ENCODE results near the gene CD40.

CD40 gene

GRCh38 chr20:46122516-46123481, 4.7 kb downstream of the CD40 start:
- H3K9ac ChIP-seq (ENCODE audit: low read depth, low read length): no peak overlapping the region
- H3K36me3 ChIP-seq (ENCODE audit: insufficient read depth, low read length): no peaks in the 10 kb centered on the region
- H3K4me1 ChIP-seq (ENCODE audit: insufficient read depth, low read length): no peaks in the 10 kb centered on the region
- no peaks in the 10 kb centered on the region for H3K9me3 ChIP-seq (ENCODE audit: control insufficient read depth, insufficient read depth, low read length)

DNA sequence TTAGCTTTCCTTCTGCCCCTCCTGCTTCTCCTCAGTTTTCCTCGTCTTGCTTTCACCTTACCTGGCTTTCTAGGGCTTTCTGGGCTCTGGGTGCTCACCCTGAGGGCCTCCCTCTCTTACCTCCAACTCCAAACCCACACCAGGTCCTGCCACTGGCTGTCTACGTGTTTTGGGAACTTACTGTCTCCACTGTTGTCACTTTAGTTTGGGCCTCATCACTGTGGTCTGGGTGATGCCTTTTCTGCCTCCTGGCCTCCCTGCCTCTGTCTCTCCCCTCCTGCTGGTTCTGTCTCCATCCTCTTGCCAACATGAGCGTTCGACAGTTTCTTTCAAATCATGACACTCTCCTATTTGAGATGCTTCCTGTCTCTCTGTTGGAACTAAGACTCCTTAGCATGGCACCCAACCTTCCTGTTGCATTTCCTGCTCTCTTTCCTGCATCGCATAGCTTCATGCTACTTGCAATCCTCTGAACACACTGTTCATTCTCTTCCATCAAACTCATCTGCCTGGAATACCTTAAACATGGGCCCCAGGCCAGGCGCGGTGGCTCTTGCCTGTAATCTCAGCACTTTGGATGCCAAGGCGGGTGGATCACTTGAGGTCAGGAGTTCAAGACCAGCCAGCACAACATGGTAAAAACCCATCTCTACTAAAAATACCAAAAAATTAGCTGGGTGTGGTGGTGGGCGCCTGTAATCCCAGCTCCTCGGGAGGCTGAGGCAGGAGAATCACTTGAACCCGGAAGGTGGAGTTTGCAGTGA, 5.5 kb downstream of the CD40 start:
- H3K9me3 ChIP-seq (ENCODE audit: control insufficient read depth, insufficient read depth, low read length): no peaks in the 10 kb centered on the region
- H3K4me1 ChIP-seq (ENCODE audit: insufficient read depth, low read length): no peaks in the 10 kb centered on the region
- no peaks in the 10 kb centered on the region for H3K36me3 ChIP-seq (ENCODE audit: insufficient read depth, low read length)
- no peak overlapping the region for H3K9ac ChIP-seq (ENCODE audit: low read depth, low read length)

DNA sequence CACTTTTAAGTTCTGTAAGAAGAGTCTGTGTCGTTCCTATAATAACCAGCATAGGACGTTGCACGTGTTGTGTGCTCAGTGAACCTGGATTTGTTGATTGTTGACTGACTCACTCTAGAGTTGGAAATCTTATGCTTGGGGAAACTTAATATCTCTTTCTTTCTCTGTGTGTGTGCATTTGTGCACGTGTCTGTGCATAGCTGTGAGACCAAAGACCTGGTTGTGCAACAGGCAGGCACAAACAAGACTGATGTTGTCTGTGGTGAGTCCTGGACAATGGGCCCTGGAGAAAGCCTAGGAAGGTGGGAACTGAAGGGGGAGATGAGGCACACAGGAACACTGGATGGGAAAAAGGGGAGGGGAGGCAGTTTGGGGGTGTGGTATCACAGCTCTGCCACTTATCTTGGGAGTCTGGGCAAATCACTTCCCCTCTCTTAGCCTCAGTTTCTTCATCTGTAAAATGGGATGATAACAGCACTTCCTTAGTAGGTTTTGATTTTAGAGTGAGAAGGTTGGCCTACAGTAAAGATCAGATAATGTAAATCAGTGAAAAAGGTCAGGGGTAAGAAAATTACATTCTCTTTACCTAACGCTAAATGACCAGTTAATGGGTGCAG, 8.4 kb downstream of the CD40 start:
- Histone ChIP-seq H3K9ac (ENCODE audit: low read depth, low read length) (no peak overlapping the region), H3K9me3 (ENCODE audit: control insufficient read depth, insufficient read depth, low read length) (no peaks in the 10 kb centered on the region), H3K36me3 (ENCODE audit: insufficient read depth, low read length) (no peaks in the 10 kb centered on the region), H3K4me1 (ENCODE audit: insufficient read depth, low read length) (no peaks in the 10 kb centered on the region)

DNA sequence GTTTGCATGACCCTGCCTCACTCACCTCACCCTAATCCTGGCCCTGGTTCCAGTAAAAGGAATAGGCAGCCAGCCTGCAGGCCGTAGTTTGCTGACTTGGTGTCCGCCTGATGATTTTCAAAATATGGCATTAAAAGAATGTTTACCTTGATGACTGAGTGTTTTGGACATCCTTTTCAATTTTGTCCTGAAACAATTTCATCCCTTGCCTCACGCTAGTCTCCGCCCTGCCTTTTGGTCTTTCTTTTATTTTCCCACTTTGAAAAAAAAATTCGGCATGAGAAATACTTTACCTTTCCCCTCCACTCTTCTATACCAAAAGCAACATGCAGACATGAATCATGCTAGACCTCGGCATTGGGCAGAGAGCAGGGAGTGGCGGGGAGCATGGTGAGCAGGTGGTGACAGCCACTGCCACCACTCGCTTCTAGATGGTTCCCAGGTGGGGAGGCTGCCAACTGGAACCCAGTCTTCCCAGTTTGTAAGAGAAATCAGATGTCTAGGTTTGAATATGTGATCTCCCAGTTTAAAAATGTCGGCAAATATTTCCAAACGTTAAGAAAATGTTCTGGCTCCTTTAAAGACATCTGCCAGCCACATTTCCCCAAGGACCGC, 9.4 kb downstream of the CD40 start:
- Histone ChIP-seq H3K4me1 (ENCODE audit: insufficient read depth, low read length) (no peaks in the 10 kb centered on the region), H3K9ac (ENCODE audit: low read depth, low read length) (no peak overlapping the region), H3K9me3 (ENCODE audit: control insufficient read depth, insufficient read depth, low read length) (no peaks in the 10 kb centered on the region), H3K36me3 (ENCODE audit: insufficient read depth, low read length) (no peaks in the 10 kb centered on the region)

DNA sequence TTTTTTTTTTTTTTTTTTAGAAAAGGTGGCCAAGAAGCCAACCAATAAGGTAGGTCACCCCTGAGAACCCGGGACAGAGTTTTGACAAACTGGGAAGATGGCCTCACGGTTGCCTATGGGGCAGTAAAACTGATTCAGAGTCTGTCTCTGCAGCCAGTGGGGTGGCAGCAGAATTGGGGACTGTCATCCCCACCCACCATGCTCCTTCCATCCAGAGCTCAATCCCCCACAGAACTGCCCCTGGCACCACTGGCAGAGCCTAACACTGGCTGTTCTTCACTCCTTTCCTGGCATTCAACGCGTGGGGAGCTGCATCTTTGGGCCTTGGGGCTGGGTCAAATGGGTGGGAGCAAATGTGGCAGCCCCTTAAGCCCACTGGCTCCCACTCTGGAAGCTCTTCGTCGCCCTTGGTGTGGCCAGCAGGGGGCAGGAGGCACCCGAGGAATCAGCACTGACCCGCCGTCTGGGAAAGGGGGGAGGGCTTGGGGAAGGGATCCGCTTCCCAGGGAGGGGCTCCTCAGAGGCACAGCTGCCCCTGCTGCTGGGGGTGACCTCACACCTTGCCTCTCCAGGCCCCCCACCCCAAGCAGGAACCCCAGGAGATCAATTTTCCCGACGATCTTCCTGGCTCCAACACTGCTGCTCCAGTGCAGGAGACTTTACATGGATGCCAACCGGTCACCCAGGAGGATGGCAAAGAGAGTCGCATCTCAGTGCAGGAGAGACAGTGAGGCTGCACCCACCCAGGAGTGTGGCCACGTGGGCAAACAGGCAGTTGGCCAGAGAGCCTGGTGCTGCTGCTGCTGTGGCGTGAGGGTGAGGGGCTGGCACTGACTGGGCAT, 10.4 kb downstream of the CD40 start:
- Histone ChIP-seq H3K4me1 (ENCODE audit: insufficient read depth, low read length) (peaks cover 3% of the 10 kb centered on the region; the same call in 1 of the 2 replicates), H3K9me3 (ENCODE audit: control insufficient read depth, insufficient read depth, low read length) (no peaks in the 10 kb centered on the region), H3K9ac (ENCODE audit: low read depth, low read length) (no peak overlapping the region), H3K36me3 (ENCODE audit: insufficient read depth, low read length) (no peaks in the 10 kb centered on the region)

- Histone ChIP-seq H3K4me1 (ENCODE audit: insufficient read depth, low read length) (peaks cover 3% of the 10 kb centered on the region; the same call in 1 of the 2 replicates), H3K9me3 (ENCODE audit: control insufficient read depth, insufficient read depth, low read length) (no peaks in the 10 kb centered on the region), H3K36me3 (ENCODE audit: insufficient read depth, low read length) (no peaks in the 10 kb centered on the region), H3K9ac (ENCODE audit: low read depth, low read length) (no peak overlapping the region)
Measured at GRCh38 chr20:46129955-46130481, 11.9 kb downstream of the CD40 start.

GRCh38 chr20:46130534-46130933, 12.4 kb downstream of the CD40 start:
- H3K9ac ChIP-seq (ENCODE audit: low read depth, low read length): no peak overlapping the region
- no peaks in the 10 kb centered on the region for H3K9me3 ChIP-seq (ENCODE audit: control insufficient read depth, insufficient read depth, low read length)
- peaks cover 3% of the 10 kb centered on the region; the same call in 1 of the 2 replicates for H3K4me1 ChIP-seq (ENCODE audit: insufficient read depth, low read length)
- no peaks in the 10 kb centered on the region for H3K36me3 ChIP-seq (ENCODE audit: insufficient read depth, low read length)

DNA sequence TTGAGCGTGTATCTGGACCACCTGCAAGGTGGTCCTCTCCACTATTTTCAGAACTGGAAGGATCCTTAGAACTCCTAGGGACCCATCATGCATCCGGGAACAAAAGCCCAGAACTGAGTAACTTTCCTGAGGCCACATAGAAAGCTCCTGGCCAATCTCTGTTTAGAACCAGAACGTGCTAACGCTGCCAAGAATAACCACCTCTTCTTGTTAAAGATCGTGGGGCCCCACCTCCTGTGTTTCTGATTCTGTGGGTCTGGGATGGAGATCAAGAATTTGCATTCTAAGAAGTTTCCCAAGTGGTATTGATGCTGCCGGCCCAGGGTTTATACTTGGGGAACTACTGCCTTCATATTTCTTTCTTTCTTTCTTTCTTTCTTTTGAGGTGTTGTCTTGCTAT, 13.3 kb downstream of the CD40 start:
- H3K4me1 ChIP-seq (ENCODE audit: insufficient read depth, low read length): peaks cover 10% of the 10 kb centered on the region; the same call in 1 of the 2 replicates
- no peaks in the 10 kb centered on the region for H3K9me3 ChIP-seq (ENCODE audit: control insufficient read depth, insufficient read depth, low read length)
- no peak overlapping the region for H3K9ac ChIP-seq (ENCODE audit: low read depth, low read length)
- no peaks in the 10 kb centered on the region for H3K36me3 ChIP-seq (ENCODE audit: insufficient read depth, low read length)

DNA sequence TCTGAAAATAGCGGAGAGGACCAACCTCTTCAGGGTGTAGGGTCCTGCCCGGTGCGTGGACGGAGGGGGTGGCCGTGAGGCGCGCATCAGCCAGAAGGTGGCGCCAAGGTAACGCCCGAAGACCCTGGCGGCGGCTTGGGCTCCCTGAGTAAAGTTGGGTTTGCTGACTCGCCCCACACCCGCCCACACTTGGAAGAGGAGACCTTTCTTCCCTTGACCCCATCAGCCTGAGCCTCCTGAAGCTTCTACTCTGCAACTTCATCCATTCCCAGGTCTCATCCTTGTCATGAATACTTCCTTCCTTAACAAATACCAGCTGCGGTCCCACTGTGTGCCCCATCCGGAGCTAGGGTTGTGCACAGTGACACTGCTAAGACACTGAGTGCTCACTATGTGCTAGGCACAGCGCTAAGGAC, 14.6 kb downstream of the CD40 start:
- H3K9me3 ChIP-seq (ENCODE audit: control insufficient read depth, insufficient read depth, low read length): no peaks in the 10 kb centered on the region
- no peak overlapping the region for H3K9ac ChIP-seq (ENCODE audit: low read depth, low read length)
- H3K36me3 ChIP-seq (ENCODE audit: insufficient read depth, low read length): no peaks in the 10 kb centered on the region
- peaks cover 12% of the 10 kb centered on the region; the same call in 1 of the 2 replicates for H3K4me1 ChIP-seq (ENCODE audit: insufficient read depth, low read length)

GRCh38 chr20:46133886-46134654, 16.0 kb downstream of the CD40 start:
- H3K36me3 ChIP-seq (ENCODE audit: insufficient read depth, low read length): no peaks in the 10 kb centered on the region
- H3K4me1 ChIP-seq (ENCODE audit: insufficient read depth, low read length): peaks cover 12% of the 10 kb centered on the region; the same call in 1 of the 2 replicates
- no peak overlapping the region for H3K9ac ChIP-seq (ENCODE audit: low read depth, low read length)
- H3K9me3 ChIP-seq (ENCODE audit: control insufficient read depth, insufficient read depth, low read length): no peaks in the 10 kb centered on the region

DNA sequence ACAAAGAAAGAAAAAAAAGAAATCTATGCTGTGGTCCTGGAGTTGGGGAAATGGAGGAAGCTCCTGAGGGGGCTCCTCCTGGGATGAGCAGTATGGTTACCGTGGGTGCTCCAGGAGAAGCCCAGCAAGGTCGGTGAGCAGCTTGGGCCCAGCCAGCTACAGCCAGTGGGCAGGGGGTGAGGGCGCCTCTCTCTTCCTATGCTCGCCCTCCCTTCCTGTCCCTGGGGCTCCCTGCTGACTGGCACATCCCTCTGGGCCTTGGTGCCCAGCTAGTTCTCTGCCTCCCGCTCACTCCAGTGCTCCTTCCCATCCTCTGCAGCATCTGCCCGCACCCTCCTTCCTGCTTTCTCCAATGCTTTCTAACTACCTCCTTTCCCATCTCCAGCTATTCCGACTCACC, 16.6 kb downstream of the CD40 start:
- H3K36me3 ChIP-seq (ENCODE audit: insufficient read depth, low read length): no peaks in the 10 kb centered on the region
- no peak overlapping the region for H3K9ac ChIP-seq (ENCODE audit: low read depth, low read length)
- H3K4me1 ChIP-seq (ENCODE audit: insufficient read depth, low read length): peaks cover 12% of the 10 kb centered on the region; the same call in 1 of the 2 replicates
- no peaks in the 10 kb centered on the region for H3K9me3 ChIP-seq (ENCODE audit: control insufficient read depth, insufficient read depth, low read length)

DNA sequence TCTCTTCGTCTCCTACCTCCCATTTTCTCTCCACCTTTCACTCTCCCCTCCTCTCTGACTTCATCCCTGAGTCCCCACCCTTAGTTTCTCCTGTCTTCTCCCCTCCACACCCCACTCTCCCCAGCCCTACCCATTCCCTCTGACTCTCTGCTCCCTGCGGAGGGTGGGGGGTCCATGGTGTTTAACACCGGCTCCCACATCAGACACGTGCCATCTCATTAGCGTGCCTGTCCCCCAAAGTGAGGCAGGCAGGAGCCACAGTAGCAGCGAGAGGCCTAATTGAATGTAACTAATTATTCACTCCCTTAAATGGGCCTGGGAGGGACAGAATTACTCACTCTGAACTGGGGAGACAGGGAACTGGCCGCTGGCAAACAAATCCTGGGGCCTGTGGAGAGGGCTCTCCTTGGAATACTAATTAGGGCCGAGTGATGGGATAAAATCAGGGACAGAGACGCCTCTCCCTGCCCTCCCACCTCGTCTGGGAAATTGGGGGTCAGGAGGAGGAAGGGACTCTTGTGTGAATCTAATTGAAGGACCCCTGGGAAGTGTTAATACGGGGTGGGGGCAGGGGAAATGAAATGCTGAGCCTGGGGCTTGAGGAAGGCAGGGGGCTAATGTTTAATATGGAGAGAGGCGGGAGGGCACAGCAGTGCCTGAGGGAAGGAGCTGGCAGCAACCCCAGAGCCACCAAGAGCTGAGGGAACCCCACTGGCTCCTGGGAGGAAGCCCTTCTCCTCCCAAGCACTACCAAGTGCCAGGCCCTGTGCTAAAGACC, 17.9 kb downstream of the CD40 start:
- no peaks in the 10 kb centered on the region for H3K9me3 ChIP-seq (ENCODE audit: control insufficient read depth, insufficient read depth, low read length)
- H3K9ac ChIP-seq (ENCODE audit: low read depth, low read length): no peak overlapping the region
- H3K4me1 ChIP-seq (ENCODE audit: insufficient read depth, low read length): peaks cover 12% of the 10 kb centered on the region; the same call in 1 of the 2 replicates
- no peaks in the 10 kb centered on the region for H3K36me3 ChIP-seq (ENCODE audit: insufficient read depth, low read length)
